Stimulated activated CD4-positive, alpha-beta T cell treated with anti-CD3 and anti-CD28 coated beads, Interleukin-15, amount 100 ng/mL, for 1 hour (primary cell): ENCODE data around the gene BAIAP3.

ENCODE experiments used
- DNase-seq, 2 donors: peaks; one replicate each; pipeline ENCODE4 v3.0.0-alpha.2; 2020; ENCODE audit warnings: low read depth in 1 of 2, low spot score in 1 of 2

Gene BAIAP3

GRCh38 chr16:1332618-1333148 lies 762 bp upstream of the BAIAP3 start:
- no peak for DNase-seq

DNA sequence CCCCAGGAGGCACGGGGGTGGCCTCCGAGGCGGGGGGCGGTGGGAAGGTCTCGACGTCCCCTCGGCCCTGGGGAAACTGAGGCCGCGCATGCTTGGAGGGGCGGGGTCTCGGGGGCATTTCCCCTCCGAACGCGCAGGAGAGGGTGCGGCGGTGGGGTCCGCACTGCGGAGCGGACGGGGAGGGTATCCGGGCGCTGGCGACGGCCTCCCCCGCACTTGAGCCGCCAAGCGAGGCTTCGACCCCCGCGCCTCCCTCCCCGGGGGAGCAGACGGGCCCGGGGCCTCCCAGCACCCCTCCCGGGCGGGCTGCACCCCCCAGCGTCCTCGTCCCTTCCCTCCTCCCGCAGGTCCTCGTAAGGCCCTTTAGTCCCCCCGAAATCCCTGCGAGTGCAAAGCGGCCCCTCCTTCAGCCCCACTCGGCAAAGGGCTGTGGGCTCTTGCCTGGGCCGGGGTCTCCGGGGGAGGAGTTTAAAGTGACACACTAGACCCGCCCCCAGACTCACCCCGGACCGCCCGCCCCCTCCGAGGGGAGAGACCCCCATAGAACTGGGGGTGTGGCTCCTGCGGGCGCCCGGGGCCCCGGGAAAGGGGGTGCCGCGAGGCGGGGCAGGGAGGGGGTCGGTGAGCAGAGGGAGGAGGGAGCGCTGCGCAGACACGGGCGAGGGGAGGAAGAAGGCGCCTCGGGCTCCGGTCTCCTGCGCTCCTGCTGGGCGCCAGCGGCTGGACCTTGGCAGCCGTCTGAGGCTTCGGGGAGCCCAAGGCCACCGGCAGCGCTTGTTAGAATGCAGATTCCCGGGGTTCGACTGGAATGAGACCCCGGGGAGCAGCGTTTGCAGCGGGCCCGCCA lies 632 bp downstream of the BAIAP3 start:
- no peak for DNase-seq

DNA sequence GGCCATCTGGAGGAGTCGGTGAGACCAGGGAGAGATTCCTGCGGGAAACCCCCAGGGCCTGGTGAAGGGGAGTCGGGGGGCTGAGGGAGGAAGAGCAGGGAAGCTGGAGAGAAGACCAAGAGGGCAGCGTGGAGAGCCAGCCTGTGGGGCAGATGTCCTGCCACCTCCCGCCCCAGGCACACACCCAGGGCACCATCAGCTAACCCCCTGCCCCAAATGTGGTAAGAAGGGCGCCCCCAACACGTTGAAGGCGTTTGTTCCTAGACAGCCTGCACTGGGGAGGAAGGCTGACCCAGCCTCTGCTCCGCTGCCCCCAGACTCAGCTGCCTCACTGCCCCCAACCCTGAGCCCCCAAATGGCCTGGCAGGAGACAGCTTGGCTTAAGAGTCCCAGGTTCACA lies 1.3 kb downstream of the BAIAP3 start:
- no peak for DNase-seq

DNA sequence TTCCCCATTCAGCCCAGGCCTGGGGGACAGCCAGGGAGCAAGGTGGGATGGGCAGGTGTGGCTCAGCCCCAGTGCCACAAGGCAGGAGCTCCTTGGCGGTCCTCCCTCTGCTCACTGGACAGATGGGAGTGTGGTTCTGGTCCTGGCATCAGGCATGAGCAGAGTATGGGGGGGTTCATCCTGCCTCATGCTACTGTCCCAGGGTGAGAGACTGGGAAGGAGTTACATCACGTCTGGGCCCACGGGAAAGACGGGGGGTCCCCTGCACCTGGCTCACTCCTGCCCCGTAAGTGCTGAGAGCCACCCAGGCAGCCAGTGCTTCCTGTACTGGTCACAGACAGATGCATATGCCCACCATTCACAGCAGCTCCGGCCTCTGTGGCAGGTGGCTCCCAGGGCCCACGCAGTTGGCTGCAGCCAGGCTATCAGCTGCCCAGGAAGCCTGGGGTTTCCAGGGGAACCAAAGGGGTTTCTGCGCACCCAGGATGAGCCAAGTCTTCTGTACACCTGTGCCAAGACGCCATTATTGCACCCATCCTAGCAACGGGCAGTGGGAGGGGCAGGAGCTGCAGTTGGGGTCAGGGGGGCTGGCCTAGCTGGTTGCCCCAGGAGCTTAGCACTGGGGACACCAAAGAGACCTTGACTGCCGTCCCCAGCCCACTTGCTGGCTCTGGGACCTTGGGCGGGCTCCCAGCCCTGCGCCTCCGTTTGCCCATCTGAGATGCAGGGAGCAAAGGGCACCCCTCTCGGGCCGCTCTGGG lies 1.9 kb downstream of the BAIAP3 start:
- no peak for DNase-seq

DNA sequence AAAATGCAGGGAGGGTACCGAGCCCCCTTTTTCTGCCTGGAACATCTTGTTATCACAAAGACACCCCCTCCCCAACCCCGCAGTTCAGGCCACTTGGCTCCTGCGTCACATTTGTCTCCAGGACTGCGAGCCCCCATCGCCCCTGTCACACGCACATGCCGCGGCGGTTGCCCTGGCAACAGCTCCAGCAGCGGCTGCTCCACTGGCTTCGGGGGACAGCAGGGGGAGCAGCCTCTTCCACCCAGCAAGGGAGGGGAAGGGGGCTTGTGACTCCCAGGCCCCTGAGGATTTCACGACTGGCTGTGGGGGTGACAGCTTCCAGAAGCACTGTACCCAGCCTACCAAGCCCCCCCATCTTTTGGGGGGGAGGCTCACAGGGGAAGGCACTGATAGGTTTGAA lies 2.6 kb downstream of the BAIAP3 start:
- DNase-seq: no peak

DNA sequence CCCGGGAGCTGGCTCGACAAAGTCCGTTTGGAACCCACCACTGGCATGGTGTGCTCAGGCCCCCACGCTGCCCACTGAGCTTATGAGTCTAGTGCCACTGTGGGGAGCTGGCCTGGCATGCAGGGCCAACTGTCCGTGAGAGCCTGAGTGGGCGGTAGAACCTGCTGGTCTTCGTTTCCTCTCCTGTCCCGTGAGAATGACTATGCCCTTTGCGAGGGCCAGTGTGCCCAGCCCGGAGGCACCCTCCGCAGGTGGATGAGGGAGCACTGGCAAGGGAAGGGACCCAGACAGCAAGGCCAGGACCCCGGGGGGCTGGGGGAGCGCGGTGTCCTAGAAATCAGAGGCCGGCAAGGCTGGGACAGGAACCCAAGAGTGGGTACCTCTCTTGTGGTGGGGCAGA lies 3.2 kb downstream of the BAIAP3 start:
- DNase-seq: no peak

GRCh38 chr16:1337486-1337885 lies 4.0 kb downstream of the BAIAP3 start:
- DNase-seq: no peak

GRCh38 chr16:1338119-1338730 lies 4.8 kb downstream of the BAIAP3 start:
- no peak for DNase-seq

- DNase-seq: no peak
Observed at GRCh38 chr16:1338855-1339675, 5.6 kb downstream of the BAIAP3 start.

DNA sequence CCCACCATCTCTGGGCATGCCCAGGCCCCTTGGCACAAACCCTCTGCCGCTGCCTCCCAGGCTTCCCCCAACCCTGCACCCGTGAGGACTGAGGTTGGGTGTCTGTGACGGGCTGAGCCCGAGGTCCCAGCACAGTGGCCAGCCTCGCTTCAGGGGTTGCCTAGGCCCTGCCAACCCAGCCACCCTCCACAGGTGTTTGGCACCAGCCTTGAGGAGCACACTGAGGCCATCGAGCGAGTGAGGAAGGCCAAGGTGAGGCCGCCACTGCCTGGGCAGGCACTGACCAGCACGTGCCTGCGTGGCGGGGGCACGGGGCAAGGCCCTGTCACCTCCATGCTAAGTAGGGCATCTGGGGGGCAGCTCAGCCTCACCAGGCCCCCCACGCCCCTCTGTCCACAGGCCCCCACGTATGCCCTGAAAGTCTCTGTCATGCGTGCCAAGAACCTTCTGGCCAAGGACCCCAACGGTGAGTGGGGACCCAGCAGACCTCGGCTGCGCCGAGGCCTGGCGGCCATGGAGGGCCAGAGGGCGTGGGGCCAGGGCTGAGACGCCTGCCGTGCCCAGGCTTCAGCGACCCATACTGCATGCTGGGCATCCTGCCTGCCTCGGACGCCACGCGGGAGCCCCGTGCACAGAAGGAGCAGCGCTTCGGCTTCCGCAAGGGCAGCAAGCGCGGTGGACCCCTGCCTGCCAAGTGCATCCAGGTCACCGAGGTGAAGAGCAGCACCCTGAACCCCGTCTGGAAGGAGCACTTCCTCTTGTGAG lies 7.5 kb downstream of the BAIAP3 start:
- DNase-seq: no peak

GRCh38 chr16:1341495-1342420 lies 8.3 kb downstream of the BAIAP3 start:
- no peak for DNase-seq

- peak; percentile 85 to 90 for DNase-seq
Observed at GRCh38 chr16:1342526-1343427, 9.3 kb downstream of the BAIAP3 start.

DNA sequence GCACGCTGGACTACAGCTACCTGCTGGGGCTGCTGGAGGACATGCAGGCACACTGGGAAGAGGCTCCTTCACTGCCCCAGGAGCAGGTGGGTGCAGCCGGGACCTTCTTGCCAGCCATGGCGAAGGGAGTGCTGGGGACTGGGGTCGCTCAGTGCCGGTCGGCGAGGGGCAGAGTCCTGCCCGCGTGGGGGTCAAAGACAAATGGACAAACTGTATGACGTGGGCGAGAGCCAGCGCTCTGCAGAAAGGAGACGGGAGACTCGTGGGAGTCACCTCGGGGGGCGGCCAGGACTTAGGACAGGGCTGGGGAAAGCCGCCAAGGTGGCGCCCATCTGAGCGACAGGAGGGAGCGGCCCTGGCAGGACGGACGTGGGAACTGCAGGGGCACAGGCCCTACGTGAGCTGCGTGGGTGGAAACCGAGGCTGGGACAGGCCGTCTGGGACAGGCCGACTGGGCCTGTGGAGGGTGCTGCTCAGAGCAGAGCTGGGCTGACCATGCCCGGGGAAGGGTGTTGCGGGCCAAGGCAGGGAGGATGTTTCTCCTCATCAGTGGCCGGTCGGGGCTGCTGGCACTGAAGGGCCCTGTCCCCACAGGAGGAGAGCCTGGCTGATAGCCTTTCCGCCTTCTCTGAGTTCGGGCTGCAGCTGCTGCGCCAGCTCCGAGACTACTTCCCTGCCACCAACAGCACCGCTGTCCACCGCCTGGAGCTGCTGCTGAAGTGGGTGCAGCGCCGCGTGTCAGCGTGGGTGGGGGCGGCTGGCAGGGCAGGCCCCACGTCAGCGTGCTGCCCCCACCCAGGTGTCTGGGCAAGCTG lies 10.2 kb downstream of the BAIAP3 start:
- DNase-seq: no peak

GRCh38 chr16:1344499-1344898 lies 11.1 kb downstream of the BAIAP3 start:
- no peak for DNase-seq

GRCh38 chr16:1345087-1345486 lies 11.6 kb downstream of the BAIAP3 start:
- no peak for DNase-seq

- DNase-seq: no peak
Observed at GRCh38 chr16:1345651-1346421, 12.4 kb downstream of the BAIAP3 start.
